ENCODE results near the gene ZNF507.
"Not testable (repeated sequence)": the region's sequence is repeated elsewhere in the genome, so short reads cannot be mapped to it uniquely, and the experiment has no call there.

Gene ZNF507

DNA sequence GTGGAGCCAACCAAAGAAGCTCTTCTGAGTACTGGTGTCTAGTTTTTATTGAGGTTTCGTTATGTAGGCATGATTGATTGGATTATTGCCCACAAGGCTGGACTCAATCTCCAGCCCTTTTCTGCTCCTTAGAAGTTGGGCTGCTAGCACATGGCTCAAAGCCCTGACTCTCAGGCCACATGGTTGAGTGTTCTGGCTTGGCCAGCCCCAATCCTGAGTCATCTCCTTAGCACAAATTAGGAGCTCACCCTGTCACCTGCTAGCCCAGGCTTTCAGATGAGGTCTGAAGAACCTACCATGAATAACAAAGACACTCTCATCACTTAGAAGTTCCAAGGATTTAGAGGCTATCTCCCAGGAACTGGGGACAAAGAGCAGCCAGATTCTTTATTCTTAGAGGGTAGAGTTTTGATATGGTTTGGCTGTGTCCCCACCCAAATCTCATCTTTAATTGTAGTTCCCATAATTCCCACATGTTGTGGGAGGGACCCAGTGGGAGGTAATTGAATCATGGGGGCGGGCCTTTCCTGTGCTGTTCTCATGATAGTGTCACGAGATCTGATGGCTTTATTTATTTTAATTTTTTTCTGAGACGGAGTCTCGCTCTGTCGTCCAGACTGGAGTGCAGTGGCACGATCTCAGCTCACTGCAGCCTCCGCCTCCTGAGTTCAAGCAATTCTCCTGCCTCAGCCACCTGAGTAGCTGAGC is 71.5 kb downstream of the ZNF507 start:
- DNase-seq, result no peak

DNA sequence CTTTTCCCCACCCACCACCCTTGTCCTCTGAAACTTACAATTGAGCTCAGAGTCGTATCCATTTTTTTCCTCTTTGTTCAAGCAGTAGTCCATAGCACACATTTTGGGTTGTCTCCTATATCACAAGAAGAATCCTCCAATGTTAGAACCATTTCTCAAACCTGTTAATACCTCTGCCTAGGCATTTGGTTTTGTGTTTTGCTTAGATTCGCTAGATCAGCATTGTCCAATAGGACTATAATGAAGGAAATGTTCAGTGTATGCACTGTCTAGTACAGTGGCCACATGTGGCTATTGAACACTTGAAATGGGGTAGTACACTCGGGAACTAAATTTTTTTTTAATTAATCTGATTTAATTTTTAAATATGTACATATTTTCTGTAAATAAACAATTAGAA is 72.7 kb downstream of the ZNF507 start:
- no peak for DNase-seq

DNA sequence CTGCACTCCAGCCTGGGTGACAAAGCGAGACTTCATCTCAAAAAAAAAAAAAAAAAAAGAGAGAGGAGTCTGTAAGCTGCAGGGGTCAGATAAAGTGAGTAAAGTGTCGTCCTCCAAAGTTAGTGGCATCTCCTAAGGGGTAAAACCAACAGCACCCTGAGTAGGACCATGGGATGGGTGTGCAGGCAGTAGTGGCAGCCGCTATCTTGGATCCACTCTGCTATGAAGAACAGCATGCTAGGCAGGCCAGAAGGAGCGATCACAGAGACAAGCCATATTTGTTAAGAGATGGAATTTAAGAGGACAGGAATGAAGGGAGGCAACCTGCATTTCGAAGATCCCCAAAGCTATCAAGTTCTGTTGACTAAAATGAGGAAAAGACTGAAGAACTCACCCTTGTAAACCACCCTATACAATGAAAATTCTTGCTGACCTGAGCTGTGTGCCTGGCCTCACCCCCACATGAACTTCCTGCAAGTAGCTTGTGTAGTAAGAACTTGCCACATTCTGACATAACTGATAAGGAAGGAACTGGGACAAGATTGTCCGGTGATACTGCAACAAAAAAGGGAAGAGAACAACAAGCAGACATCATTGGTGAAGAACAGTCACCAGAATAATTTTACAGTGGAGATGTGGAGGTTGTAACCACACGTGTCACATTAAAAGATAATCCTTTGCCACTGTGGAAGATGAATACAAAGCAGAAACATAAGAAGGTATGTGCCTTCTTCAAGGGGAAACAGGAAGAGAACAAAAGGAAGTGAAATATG is 76.4 kb downstream of the ZNF507 start:
- no peak for DNase-seq

DNA sequence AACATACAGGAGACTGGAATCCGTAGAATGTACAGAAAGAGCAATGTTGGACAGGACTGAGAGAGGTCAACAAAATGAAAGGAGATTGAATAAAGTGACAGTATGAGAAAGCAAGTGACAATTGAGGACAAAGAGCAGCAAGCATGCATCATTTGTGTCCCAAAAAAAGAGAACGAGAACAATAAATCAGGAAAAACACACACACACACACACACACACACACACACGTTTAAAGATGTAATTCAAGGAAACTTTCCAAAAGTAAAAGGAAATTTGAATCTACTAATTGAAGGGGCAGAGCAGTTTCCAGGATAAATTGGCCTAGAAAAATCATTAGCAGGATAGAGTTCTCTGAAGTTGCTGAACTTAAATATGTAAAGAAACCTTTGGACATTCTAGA is 77.0 kb downstream of the ZNF507 start:
- no peak for DNase-seq

DNA sequence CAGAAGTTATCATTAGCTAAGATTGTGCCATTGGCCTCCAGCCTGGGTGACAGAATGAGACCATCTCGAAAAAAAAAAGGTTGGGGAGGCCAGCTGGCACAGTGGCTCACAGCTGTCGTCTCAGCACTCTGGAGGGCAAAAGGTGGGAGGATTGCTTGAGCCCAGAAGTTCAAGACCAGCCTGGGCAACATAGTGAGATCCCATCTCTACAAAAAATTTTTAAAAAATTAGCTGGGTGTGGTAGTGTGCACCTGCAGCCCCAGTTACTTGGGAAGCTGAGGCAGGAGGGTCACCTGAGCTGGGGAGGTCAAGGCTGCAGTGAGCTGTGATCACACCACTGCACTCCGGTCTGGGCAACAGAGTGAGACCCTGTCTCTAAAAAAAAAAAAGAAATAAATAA is 78.5 kb downstream of the ZNF507 start:
- not testable (repeated sequence) for DNase-seq

DNA sequence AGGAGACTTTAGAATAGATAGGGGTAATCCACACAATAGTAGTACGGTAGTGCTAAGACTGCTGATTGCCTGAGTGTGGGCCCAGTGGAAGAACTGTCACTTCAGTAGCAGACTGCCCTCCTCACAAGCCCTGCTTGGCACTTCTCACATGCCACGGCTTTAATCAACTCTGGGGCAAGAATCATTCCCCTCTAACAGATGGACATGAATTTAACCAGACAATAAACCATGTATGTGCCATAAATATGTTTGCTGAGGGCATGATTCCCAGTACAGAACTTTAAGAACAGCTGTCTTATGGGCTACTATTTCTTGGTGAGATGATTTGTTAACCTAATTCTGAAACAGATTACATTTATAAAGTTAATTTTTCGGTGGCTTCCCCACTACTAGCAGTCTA is 82.1 kb downstream of the ZNF507 start:
- no peak for DNase-seq

DNA sequence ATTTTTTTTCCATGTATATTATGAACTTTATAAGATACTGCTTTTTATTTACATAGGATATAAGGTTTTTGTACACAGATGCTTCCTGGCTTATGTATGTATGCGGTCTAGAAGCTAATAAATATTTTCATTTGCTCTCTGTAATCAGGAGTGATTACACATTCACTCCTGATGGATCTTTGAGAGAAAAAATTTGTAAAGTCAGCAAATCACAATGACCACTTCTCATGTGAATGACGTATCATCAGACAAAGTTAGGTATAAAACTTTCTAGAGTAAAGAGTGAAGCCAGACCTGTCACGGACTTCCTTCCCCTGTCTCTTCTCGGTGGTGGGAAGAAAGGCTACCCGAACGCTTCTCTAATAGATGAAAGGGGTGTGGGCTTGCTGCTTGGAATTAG is 91.3 kb downstream of the ZNF507 start:
- no peak for DNase-seq

DNA sequence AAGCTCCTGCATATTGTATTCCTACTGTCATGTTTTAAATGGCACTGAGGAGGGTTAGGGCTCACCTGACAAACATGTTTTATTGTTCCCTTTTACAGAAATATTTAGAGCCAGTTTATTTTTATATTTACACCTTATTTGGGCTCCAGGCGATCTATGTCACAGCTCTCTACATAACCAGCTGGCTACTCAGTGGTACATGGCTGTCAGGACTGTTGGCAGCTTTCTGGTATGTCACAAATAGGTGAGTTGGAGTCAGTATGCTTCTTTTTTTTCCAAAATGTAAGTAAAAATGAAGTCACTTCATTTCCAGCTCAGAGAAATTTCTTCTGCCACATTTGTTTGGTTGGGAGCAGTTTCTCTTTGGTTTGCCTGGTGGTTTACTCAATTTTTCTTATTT is 91.7 kb downstream of the ZNF507 start:
- DNase-seq, result no peak

Data from midbrain (tissue), 1 donor.